Pancreas (tissue), 10 donors: ENCODE measurements around the gene IL18BP. TPM values are rescaled to one million over a fixed set of nuclear protein-coding genes. Genes with fewer than 3 reads are reported as not detected.

Experiments used
- ATAC-seq, 4 donors: fragments of 200-7000 bp; cut with Tn5 transposase; one replicate each; pipeline versions ENCODE4 v1.8.0 to v1.9.1; 2020; ENCODE audit warnings: mild to moderate bottlenecking in 4 of 4, moderate library complexity in 4 of 4
- DNase-seq, 6 donors: peaks; one replicate each; pipeline ENCODE4 v3.0.0-alpha.2; 2020
- FAIRE-seq: peaks from 2 replicates; lab custom pipeline; 2012; peaks lifted over from hg19 to GRCh38; lab: Jason Lieb, UNC
- H3K27ac ChIP-seq, 4 donors: fragments of 200-600 bp; sonication (generic); 1 replicate in 3 of 4; 2 replicates in 1 of 4; pipeline versions ENCODE4 v1.5.0 to v1.8.0; 2020
- H3K27me3 ChIP-seq, 4 donors: fragments of 200-600 bp; one replicate each; pipeline ENCODE4 v1.8.0; 2021
- H3K36me3 ChIP-seq, 3 donors: fragments of 200-600 bp; sonication (generic) in 1 of 3; one replicate each; pipeline versions ENCODE4 v1.5.0 to v1.8.0; 2020 to 2021
- H3K4me1 ChIP-seq, 3 donors: fragments of 200-600 bp; one replicate each; pipeline ENCODE4 v1.8.0; 2021
- H3K4me3 ChIP-seq, 4 donors: fragments of 200-600 bp; sonication (generic) in 2 of 4; one replicate each; pipeline versions ENCODE4 v1.5.0 to v1.8.0; 2020 to 2021
- H3K9me3 ChIP-seq, 4 donors: fragments of 200-600 bp; one replicate each; pipeline ENCODE4 v1.8.0; 2021
- WGBS, 2 donors: extraction: QIAGEN DNeasy Blood & Tissue Kit; methylation state at CpG; one replicate each; pipeline ENCODE4 v1.1.7; 2013; 5-methylcytosine and 5-hydroxymethylcytosine counted together
- intact Hi-C, 3 donors: fragments of 100-400 bp; cut with DNase I; formaldehyde crosslinking; loops; one replicate each; pipeline versions ENCODE4 v1.11.1 to v1.14.2; 2022
- polyA plus RNA-seq, 2 donors: library from polyadenylated mRNA; stranded (reverse); fragments of 200-250 nt; gene quantifications; one replicate each; pipeline ENCODE4 v1.2.3, GENCODE V29; 2013
- total RNA-seq, 6 donors: library from RNA; stranded (reverse); fragmentation: NEBNext Ultra II Directional in 4 of 6; extraction: Animal tissue kit (Norgen Biotek cat#: 25700) in 4 of 6; gene quantifications; one replicate each; pipeline versions ENCODE4 v1.2.1 to v1.2.4, GENCODE V29; 2021 to 2023
- TF ChIP-seq, protein P1 (sequence below), 4 donors: fragments of 200-600 bp; sonication (generic) in 3 of 4; IDR thresholded peaks; one replicate each; pipeline versions ENCODE4 v1.5.0 to v1.8.0; 2021; ENCODE audit warnings: antibody characterized with exemption in 4 of 4
- donor health status: healthy with polysubstance abuse.
- donor health status: DM: no; HTN: no; CAD: no; lungs with moderate emphysema.
- donor health status: DM: no; HTN: no; CAD: no.
- donor health status: control.
- donor health status: control.
- donor health status: Bipolar disorder and iron deficiency.
- donor health status: DM: yes; HTN: yes; CAD: no.
- donor health status: DM: no; HTN: no; CAD: no.
- donor health status: DM: no; HTN: no; CAD: no.
- donor health status: DM: yes; HTN: yes; CAD: no.

IL18BP gene
- total and polyA plus RNA-seq, 8 donors = 2.3 to 7.8 (median 3.9) TPM

DNA sequence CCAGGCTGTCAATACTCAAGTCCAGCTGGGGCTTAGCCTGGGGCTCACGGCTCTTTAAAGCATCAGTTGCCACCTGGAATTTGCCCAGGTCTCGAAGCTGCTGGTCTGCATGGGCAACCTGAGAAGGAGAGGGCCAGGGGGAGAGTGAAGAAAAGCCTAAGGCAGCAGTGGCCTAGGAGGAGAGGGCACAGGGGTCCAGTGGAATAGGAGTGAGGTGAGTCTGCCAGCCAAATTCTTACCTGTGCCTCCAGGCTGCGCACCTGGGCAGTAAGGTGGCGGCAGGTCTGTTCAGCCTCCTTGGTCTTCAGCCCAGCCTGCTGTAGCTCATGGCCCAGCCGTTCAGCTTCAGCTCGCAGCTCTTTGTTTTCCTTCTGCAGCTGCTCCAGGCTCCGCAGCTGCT, 10.0 kb downstream of the IL18BP start:
- Histone ChIP-seq H3K4me1 (peaks cover 6 to 10% (median 7%) of the 10 kb centered on the region in 3 donors), H3K27ac (no peak overlapping the region), H3K4me3 (no peak overlapping the region), H3K9me3 (no peaks in the 10 kb centered on the region), H3K27me3 (no peaks in the 10 kb centered on the region), H3K36me3 (peaks cover 4 to 98% (median 71%) of the 10 kb centered on the region in 3 donors)
- ATAC-seq = no peak
- intact Hi-C loops = no loop called here
- WGBS, 2 donors = 84 to 85% methylated on average over 7 of the region's 7 CpGs
- no peak for FAIRE-seq
- no peak for DNase-seq
- TF ChIP-seq, protein P1, sequence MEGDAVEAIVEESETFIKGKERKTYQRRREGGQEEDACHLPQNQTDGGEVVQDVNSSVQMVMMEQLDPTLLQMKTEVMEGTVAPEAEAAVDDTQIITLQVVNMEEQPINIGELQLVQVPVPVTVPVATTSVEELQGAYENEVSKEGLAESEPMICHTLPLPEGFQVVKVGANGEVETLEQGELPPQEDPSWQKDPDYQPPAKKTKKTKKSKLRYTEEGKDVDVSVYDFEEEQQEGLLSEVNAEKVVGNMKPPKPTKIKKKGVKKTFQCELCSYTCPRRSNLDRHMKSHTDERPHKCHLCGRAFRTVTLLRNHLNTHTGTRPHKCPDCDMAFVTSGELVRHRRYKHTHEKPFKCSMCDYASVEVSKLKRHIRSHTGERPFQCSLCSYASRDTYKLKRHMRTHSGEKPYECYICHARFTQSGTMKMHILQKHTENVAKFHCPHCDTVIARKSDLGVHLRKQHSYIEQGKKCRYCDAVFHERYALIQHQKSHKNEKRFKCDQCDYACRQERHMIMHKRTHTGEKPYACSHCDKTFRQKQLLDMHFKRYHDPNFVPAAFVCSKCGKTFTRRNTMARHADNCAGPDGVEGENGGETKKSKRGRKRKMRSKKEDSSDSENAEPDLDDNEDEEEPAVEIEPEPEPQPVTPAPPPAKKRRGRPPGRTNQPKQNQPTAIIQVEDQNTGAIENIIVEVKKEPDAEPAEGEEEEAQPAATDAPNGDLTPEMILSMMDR (IDR thresholded peaks at IDR 0.05) = no peak

DNA sequence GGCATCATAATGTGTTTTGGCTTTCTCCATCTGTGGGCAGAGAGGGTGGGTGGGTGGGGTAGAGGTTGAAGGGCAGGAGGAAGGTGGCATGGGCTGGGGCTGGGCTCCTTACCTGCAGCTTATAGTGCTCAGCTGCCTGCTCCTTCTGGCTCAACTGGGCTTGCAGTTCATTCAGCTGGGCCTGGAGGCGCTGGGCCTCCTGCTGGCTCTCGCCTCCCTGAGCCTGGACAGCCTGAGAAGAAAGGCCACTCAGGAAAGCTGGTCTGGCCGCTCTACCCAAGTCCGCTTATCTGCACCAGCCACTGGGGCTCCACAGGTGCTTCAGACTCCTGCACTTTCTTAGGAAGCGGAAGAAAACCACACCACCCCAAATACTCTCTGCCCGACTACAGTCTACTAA, 10.4 kb downstream of the IL18BP start:
- H3K27ac ChIP-seq = no peak overlapping the region
- no peak overlapping the region for H3K4me3 ChIP-seq
- no peaks in the 10 kb centered on the region for H3K9me3 ChIP-seq
- H3K4me1 ChIP-seq = peaks cover 6 to 10% (median 9%) of the 10 kb centered on the region in 3 donors
- 97 to 100% methylated on average over 4 to 6 of the region's 6 CpGs for WGBS, 2 donors
- no peak for ATAC-seq
- intact Hi-C loops = no loop called here
- FAIRE-seq = no peak
- TF ChIP-seq, protein P1 (IDR thresholded peaks at IDR 0.05) = no peak
- DNase-seq = no peak
- H3K27me3 ChIP-seq = no peaks in the 10 kb centered on the region
- peaks cover 4 to 98% (median 69%) of the 10 kb centered on the region in 3 donors for H3K36me3 ChIP-seq

DNA sequence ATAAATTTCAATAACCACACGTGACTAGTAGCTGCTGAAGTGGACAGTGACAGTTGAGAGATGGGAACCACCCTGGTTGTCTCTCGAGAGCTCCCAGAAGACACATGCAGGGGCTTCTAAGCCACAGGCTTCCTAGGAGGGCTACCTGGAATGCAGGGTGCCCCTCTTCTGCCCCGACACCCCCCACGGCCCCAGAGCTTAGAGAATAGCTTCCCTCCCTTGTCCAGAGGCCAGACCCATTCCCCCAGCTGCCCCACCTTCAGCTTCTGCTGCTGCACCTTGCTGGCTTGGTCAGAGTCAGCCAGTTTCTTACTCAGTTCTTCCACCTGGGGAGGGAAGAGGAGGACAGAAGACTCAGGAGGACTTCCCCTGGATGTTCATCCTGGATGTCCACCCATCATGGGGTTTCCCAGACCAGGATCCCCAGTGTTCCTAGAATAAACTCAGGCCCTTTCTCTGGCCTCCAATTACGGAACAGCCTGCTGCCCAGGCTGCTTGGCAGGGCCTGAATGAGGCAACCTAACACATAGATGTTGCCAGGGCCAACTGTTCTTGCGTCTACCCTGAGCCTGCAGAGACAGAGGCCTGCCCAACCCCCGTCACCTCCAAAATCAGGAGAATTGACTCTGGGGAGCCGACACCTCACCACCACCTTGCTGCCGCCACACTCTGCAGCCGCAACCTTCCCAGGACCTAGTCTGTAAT, 12.0 kb downstream of the IL18BP start:
- Histone ChIP-seq H3K4me3 (no peak overlapping the region), H3K27ac (no peak overlapping the region), H3K9me3 (no peaks in the 10 kb centered on the region), H3K4me1 (peaks cover 6 to 10% (median 9%) of the 10 kb centered on the region in 3 donors), H3K36me3 (peaks cover 7 to 98% (median 69%) of the 10 kb centered on the region in 3 donors), H3K27me3 (no peaks in the 10 kb centered on the region)
- 87 to 92% methylated on average over 10 of the region's 10 CpGs for WGBS, 2 donors
- TF ChIP-seq, protein P1 (IDR thresholded peaks at IDR 0.05) = no peak
- intact Hi-C loops = no loop called here
- no peak for DNase-seq
- no peak for FAIRE-seq
- no peak for ATAC-seq

DNA sequence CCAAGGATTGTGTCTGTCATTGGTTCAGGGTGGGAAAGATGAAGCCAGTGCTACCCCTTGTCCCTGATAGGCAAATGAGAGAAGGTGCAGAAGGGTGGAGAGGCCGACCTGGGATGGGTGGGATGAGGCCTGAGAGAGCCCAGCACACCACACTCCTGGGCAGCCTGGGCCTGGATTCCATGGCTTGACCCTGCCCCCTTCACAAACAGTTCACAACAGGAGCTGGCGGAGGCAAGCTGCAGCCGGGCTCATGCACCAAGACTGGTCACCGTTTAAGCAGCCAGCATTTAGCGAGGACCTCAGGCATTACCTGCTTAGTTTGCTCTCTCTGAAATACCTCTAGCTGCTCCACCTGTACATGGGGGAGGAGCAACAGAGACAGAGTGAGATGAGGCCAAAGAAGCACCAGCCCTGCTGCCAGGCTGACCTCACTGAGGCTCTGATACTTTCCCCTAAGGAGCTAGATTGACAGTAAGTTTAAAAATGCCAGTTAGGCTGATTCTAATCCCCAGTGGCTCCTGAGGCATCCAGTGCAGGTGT, 13.5 kb downstream of the IL18BP start:
- H3K4me1 ChIP-seq = peaks cover 6 to 10% (median 9%) of the 10 kb centered on the region in 3 donors
- TF ChIP-seq, protein P1 (IDR thresholded peaks at IDR 0.05) = no peak
- FAIRE-seq (no peak), DNase-seq (no peak), ATAC-seq (no peak)
- intact Hi-C loops = no loop called here
- H3K9me3 ChIP-seq = no peaks in the 10 kb centered on the region
- H3K36me3 ChIP-seq = peaks cover 5 to 98% (median 71%) of the 10 kb centered on the region in 3 donors
- no peaks in the 10 kb centered on the region for H3K27me3 ChIP-seq
- H3K27ac ChIP-seq = peak overlapping the region in 1 of 4 donors; percentile 14
- WGBS, 2 donors = 70 to 76% methylated on average over 5 of the region's 5 CpGs
- no peak overlapping the region for H3K4me3 ChIP-seq
